Measurements from ENCODE around the gene PCDH9.
A peak's percentile ranks its signal among the peaks of the same experiment; 100 is the strongest.

Gene PCDH9

GRCh38 chr13:67224148-67224846, 5.8 kb downstream of the PCDH9 start:
- peak; percentile 82 for DNase-seq

GRCh38 chr13:67223742-67224141, 6.4 kb downstream of the PCDH9 start:
- no peak for DNase-seq

- no peak for DNase-seq
Observed at GRCh38 chr13:67223024-67223423, 7.1 kb downstream of the PCDH9 start.

GRCh38 chr13:67221630-67222226, 8.4 kb downstream of the PCDH9 start:
- no peak for DNase-seq

- DNase-seq: no peak
Observed at GRCh38 chr13:67219113-67219512, 11.0 kb downstream of the PCDH9 start.

GRCh38 chr13:67217880-67218279, 12.3 kb downstream of the PCDH9 start:
- DNase-seq: no peak

- DNase-seq: no peak
Observed at GRCh38 chr13:67216864-67217263, 13.3 kb downstream of the PCDH9 start.

- DNase-seq: no peak
Observed at GRCh38 chr13:67210208-67210607, 19.9 kb downstream of the PCDH9 start.

- DNase-seq: no peak
Observed at GRCh38 chr13:67208552-67208951, 21.6 kb downstream of the PCDH9 start.

GRCh38 chr13:67204764-67205163, 25.4 kb downstream of the PCDH9 start:
- DNase-seq: peak; percentile 43

GRCh38 chr13:67200605-67201004, 29.5 kb downstream of the PCDH9 start:
- no peak for DNase-seq

- DNase-seq: no peak
Observed at GRCh38 chr13:67200183-67200582, 30.0 kb downstream of the PCDH9 start.

GRCh38 chr13:67197704-67198103, 32.4 kb downstream of the PCDH9 start:
- DNase-seq: no peak

GRCh38 chr13:67193979-67194378, 36.2 kb downstream of the PCDH9 start:
- DNase-seq: no peak

- no peak for DNase-seq
Observed at GRCh38 chr13:67192751-67193150, 37.4 kb downstream of the PCDH9 start.

GRCh38 chr13:67186995-67187569, 43.1 kb downstream of the PCDH9 start:
- DNase-seq: no peak

GRCh38 chr13:67184247-67184646, 45.9 kb downstream of the PCDH9 start:
- no peak for DNase-seq

GRCh38 chr13:67183151-67183550, 47.0 kb downstream of the PCDH9 start:
- no peak for DNase-seq

GRCh38 chr13:67175836-67176459, 54.2 kb downstream of the PCDH9 start:
- no peak for DNase-seq

- DNase-seq: no peak
Observed at GRCh38 chr13:67168384-67168783, 61.8 kb downstream of the PCDH9 start.

- no peak for DNase-seq
Observed at GRCh38 chr13:67167420-67167819, 62.7 kb downstream of the PCDH9 start.

GRCh38 chr13:67161176-67161575, 69.0 kb downstream of the PCDH9 start:
- no peak for DNase-seq

GRCh38 chr13:67158903-67159302, 71.2 kb downstream of the PCDH9 start:
- DNase-seq: no peak

- no peak for DNase-seq
Observed at GRCh38 chr13:67156723-67157060, 73.4 kb downstream of the PCDH9 start.
